ENCODE data around the gene TMEM101.
"Not testable (repeated sequence)": the region's sequence is repeated elsewhere in the genome, so short reads cannot be mapped to it uniquely, and the experiment has no call there.

Gene TMEM101

DNA sequence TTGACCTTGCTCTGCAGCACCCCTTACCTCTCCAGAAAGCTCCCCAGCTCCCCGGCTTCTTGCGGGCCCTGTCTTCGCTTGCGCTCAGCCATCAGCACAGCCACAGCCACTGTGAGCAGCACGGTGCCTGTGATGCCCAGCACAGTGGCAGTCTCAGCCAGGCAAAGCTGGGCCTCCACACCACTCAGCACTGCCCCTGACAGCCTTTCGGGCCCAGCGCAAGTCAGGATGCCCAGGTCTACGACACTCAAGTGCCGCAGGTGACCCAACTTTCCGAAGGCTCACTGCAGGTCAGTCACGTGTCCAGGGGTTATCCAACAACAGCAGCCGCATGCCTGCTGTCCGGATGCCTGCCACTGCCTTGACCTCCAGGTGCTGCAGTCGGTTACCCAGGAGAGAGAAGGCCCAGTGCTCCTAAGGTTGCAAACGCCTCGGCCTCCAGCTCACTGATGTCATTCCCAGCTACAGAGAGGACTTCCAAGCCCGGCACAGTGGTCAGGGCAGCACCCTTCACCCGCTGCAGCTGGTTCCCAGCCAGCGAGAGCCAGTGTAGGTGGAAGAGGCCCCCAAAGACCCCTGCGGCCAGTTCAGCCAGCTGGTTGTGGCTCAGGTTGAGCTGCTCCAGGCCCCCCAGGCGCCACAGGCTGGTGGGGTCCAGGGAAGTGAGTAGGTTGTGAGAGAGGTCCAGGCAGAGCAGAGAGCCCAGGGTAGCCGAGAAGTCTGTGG lies 8.9 kb upstream of the TMEM101 start:
- DNase-seq, result no peak

DNA sequence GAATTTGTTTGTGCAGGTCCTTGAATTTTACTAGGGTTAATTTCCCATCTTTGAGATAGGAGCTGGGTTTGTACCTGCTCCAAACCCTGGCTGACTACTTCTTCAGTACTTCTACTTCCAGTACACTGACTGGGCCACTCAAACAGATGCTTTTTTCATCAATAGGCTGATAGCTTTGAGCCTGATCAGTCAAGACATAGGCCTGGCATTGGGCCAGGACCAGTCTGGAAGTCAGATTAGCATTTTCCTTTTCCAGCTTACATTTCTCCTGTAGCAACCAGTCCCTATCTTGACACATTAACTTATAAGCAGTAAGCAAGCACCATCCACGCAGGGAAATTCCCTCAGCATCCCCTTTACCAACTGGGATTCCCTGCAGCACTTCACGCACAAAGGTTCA lies 7.5 kb upstream of the TMEM101 start:
- DNase-seq, result no peak

DNA sequence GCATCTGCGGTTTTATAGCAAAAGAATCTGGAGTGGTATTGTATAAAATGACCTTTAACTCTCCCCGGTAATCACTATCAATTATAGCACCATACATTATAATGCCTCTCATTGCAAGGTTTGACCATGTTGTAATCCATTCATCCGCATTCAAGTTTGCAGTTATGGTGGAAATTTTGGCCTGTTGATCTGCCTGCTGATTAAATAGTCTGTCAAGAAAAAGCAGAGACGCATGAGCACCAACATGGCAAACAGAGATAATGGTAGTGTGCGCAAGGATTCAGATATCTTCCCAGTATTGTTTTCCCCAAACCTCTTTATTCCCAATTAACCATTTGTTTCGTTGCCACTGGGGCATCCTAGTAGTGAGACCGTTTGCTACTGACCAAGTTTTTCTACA lies 6.5 kb upstream of the TMEM101 start:
- not testable (repeated sequence) for DNase-seq

DNA sequence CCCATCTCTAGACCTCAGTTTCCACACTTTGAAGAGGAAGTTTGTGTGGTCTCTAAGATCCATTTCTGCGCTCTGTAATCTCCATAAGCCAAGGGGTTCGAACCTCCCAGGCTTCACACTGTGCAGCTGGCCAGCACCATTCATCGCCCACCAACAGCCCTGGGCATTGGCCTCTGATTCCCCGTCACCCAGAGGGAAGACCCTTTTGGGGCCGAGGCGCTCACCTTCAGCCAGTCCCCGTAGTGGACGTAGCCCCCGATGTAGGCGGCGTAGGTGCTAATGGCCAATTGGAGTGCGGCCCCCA lies 678 bp downstream of the TMEM101 start:
- DNase-seq, result no peak

DNA sequence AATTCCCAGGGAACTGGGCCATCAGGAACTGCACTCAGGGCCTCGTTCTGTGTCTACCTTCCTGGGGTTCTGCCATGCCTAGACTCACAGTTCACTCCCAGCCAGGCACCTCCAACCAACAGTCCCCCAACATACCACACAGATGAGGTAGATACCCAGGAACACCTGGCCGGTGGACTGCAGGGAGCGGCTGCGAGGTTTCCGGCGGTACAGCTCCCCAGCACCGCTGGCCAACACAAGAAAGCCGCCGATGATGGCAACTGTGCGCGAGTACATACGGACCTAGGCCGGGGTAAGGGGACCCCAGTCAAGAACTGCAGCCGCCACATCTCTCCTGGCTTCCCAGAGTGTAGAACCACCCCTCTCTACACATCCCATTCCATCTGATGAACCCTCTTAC lies 1.9 kb downstream of the TMEM101 start:
- no peak for DNase-seq

DNA sequence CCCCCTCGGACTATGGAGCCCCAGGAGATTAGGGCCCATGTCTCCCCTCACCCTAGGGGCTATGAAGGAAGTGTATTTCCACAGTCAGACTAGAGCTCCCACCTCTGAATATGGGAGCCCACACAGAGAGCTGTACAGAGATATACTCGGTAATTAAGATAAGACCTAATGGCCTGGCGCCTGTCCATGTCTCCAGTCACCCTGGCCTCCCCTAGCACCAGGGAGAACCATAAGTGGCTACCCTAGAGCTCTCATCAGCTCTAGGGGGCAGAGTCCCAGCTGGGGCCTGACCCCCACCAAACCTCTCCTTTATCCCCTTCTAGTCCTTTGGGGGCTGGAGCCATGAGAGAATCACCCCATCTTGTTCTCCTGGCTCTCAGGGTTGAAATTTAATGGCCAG lies 2.4 kb downstream of the TMEM101 start:
- no peak for DNase-seq

DNA sequence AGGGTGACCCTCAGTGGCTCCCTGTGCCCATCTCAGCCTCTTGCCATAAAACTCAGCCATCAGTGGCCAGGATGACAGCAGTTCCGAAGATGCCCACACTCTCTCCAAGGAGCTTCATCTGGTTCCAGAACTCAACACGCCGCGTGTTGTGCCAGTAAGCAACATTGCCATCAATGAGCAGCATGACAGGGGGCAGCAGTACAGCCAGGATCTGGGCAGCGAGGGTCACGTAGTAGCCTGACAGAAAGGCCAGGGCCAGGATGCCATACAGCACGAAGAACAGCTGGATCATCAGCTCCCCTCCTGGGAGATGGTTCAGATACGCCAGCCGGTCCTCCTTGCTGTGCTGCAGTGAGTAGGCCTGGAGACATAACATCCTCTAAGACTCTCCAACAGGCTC lies 2.9 kb downstream of the TMEM101 start:
- DNase-seq, result no peak

DNA sequence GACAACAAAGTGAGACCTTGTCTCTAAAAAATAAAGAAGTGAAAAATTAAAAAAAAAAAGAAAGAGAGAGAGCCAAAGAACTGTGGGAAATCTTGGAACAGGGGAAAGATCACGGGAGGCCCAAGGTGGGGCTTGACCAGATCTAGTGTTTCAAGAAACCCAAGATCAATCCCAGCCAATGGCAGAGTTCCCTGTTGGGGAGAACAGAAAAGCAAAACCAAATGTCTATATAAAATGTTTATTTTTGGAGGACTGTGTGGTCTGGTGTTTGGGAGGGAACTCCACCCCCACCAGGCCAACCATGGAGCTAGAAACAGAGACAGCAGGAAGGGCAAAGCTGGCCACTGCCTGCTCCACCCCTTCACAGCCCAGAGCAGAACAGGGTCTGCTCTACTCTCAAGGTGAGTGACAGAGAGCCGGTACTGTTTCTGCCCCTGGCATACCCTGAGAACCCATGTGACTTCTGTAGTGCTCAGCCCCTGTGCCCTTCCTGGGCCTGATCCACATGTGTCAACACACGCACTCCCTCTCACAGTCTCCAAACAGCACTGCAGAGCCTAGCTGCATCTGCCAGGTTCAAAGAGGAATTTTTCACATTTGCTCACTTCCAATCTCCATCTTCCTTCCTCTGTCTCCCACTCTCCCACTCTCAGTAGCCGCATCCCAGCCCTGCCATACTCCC lies 3.7 kb downstream of the TMEM101 start:
- no peak for DNase-seq

DNA sequence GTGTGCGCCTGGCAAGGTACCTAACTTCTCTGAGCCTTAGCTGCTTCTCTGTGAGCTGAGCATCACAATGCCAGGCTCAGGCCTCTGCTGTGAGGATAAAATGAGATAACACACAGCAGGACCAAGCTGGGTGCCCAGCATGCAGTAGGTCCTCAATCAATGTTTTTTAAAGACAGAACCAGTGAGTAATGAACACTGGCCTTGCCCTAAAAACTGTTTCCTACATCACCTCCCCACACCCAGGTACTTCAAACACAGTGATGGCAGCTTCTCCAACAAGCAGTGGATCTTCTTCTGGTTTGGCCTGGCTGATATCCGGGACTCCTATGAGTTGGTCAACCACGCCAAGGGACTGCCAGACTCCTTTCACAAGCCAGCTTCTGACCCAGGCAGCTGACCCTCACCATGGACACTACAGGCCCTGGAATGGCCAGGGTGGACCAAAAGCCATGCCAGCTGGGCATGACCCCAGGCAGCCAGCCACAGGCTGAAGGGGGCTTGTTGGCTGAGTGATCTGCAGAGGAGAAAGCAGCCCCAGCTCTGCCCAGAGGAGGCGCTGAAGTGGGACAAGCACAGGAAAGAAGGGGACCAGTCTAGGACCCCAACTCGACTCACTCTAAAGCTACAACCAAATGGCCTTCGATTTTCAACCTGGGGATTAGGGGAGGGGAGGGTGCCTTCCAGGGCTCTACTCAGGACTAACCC lies 6.4 kb downstream of the TMEM101 start:
- no peak for DNase-seq

DNA sequence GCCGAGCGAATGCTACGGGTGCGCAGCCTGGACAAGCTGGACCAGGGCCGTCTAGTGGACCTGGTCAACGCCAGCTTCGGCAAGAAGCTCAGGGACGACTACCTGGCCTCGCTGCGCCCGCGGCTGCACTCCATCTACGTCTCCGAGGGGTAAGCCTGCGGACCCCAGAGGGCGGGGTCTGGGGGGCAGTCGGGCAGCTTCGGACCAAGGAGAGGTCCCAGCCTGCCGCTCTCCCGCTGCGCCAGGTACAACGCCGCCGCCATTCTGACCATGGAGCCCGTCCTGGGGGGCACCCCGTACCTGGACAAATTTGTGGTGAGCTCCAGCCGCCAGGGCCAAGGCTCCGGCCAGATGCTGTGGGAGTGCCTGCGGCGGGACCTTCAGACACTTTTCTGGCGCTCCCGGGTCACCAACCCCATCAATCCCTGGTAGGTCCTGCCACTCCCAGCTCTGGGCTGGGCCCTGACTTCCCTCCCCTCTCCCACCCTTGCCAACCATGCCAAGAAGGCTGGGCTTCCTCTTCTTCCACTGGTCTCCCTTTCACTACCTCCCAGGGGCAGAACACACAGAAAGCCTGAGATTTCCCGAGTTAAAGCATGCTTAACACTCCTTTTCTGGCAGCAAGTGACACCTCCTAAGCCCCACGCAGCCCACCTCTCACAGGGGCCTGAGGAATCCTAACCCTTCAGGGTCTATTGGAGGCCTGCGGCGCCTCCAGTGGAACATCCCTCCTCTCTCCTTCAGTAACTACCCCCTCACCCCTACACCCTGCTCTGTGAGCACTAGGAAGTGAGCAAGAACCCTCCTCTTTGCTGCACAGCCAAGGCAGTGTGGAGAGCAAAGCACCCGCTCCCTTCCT lies 7.2 kb downstream of the TMEM101 start:
- DNase-seq, result no peak

DNA sequence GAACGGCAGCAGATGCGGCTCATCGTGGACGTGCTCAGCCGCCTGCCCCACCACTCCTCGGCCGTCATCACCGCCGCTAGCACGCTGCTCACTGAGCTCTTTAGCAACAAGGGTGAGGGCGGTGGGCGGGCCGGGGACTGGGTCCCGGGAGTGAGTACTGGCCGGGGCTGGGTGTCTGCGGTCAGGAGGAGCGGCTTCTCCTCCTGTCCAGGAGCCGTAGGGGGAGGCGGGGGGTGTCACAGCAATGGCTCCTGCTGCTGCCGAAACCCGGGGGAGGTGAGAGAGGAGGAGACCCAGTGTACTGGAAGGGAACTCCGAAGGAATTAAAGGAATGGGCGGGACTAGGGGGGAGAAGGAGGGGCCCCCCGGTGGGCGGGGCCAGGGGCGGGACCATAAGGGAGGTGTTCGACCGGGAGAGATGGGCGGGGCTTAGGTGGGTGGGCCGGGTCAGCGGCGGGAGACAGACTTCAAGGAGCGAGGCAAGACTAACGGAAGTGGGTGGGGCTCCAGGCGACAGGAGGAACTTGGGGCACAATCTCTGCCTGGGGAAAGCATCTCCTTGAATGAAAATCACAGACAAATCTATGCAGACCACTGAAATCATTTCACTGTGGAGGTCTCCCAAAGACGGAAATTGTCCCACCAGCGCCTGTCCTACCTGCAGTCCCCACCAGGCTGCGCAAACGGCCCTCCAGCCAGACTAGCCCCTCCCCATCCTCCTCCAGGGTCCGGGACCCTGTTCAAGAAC lies 8.0 kb downstream of the TMEM101 start:
- DNase-seq, result peak; percentile 96

DNA sequence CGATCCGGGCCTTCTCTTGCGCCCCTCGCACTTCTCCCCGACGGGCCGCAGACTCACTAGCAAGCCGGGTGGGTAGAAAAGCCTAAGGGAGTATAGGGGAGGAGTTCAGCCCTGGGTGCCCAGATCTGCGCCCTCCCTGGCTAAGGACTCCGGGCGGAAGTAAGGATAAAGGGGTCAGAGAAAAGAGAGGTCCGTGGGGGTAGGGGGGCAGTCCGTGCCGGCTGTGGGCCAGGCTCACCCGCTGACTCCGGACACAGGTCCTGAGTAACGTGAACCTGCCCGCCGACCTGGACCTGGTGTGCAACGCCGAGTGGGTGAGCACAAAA lies 8.5 kb downstream of the TMEM101 start:
- DNase-seq, result no peak

DNA sequence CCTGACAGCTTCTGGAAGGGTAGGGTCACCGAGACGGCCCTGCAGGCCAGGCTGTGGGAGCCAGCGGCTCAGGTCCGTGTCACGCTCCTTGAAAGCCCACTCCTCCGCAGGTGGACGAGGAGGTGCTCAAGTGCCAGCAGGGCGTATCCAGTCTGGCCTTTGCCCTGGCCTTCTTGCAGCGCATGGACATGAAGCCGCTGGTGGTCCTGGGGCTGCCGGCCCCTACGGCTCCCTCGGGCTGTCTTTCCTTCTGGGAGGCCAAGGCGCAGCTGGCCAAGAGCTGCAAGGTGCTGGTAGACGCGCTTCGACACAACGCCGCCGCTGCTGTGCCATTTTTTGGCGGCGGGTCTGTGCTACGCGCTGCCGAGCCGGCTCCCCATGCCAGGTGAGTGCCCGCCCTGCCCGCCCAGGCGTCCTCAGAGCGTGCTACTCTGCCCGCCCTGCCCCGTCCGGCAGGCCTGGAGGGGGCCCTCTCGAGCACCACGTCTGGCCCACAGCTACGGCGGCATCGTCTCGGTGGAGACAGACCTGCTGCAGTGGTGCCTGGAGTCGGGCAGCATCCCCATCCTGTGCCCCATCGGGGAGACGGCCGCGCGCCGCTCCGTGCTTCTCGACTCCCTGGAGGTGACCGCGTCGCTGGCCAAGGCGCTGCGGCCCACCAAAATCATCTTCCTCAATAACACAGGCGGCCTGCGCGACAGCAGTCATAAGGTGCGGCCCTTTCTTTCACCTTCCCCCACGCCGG lies 9.1 kb downstream of the TMEM101 start:
- no peak for DNase-seq

DNA sequence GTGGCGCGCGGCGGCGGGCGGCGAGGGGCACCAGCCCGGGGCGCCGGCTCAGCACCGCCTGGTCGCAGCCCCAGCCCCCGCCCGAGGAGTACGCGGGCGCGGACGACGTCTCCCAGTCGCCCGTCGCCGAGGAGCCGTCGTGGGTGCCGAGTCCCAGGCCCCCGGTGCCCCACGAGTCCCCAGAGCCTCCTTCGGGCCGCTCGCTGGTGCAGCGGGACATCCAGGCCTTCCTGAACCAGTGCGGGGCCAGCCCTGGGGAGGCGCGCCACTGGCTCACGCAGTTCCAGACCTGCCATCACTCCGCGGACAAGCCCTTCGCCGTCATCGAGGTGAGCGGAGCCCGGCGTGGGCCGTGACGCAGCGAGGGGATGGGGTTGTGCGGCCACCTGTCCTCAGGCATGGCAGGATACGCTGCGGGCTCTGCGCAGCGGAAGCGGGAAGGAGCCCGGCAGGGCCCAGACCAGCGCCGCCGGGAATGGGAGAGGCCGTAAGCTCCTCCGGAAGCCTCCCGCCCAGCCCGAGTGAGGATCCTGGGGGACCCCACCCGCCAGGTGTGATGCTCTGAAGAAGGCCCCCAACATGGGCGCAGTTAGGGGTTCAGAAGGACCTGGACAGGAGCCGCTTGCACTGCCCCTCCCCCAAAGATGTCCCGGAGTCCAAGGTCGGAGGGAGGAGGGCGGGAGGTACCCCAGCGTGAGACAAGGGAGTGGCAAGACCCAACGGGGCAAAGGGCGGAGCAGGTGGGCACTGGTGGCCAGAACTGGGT lies 9.8 kb downstream of the TMEM101 start:
- DNase-seq, result no peak

DNA sequence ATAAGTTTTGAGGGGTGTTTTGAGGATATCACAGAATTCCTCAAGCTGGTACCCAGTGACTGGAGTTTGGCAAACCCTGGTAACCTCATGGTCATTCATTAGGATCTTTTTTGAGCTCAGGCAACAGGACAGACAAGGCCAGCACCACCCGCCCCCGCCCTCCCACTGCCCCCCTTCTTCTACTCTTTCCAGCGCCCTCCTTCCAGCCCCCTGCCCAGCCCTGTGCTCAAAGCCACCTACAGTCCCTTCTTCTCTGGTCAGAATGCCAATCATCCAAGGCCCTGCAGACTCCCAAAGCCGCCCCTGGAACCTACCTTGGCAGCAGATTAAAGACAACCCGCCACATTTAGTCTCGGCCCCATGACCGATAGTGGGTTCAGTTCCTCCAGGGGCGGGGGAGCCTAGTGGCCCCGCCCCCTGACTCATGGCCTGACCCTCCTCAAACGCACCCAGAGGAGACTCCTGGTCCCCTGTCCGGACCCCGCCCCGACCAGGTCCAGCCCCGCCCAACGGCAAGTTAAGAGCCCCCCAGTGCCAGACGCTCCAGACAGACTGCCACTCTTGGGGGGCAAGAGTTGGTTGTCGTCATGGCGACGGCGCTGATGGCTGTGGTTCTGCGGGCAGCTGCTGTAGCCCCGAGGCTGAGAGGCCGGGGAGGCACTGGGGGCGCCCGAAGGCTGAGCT lies 10.5 kb downstream of the TMEM101 start, which contains the start of gene NAGS:
TSS of gene NAGS (plus strand) at position 546 of the 684 bp plus-strand sequence. CDS start at position 588, 42 bp downstream.
- no peak for DNase-seq

DNA sequence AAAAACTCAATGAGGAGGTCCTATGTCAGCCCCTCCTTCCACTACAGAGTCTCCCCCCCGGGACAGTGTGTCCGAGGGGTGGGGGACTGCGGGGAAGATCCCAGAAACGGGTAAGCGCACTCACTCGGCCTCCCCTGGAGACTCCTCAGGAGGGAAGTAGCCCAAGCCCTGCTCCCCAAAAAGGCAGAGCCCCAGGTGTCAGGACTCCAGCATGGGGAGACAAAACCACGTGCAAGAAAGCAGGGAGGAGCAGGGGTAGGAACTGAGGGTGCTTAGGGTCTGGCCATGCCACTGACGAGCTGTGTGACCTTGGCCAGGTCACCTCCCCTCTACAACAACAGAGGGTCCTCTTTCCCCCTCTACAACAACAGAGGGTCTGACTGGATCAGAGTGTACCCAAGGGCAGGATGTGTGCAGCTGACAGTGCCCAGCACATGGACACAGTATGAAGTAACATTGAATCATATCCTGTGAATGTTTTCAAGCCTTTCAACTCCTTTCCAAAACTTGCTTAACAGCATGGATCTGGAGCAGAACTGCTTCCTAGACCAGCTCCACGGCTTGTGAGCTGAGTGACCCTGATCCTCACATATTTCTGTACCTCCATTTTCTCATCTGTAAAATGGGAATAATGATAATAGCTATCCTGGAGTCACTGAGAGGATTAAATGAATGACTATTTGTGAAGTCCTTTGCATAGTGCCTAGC lies 12.5 kb downstream of the TMEM101 start:
- DNase-seq, result no peak

DNA sequence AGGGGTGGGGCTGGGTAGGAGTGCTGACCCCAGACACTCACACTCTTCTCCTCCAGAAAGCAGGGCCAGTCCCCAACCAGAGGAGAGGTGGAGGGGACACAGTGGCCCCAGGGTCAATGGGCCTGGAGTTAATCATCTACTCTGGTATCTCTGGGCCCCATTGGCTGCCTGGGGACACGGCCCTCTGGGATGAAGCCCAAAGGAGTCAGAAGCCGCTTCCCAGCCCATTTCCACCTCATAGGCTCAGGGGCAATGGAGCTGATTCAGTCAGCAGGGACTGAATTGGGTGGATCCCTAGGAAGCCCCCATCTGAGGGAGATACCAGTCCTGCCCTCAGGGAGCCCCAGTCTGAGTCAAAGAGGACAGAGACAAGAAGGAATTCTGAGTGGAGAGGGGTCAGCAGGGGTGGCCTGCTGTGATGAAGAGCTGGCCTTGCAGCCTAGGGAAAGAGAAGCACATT lies 13.3 kb downstream of the TMEM101 start:
- no peak for DNase-seq

DNA sequence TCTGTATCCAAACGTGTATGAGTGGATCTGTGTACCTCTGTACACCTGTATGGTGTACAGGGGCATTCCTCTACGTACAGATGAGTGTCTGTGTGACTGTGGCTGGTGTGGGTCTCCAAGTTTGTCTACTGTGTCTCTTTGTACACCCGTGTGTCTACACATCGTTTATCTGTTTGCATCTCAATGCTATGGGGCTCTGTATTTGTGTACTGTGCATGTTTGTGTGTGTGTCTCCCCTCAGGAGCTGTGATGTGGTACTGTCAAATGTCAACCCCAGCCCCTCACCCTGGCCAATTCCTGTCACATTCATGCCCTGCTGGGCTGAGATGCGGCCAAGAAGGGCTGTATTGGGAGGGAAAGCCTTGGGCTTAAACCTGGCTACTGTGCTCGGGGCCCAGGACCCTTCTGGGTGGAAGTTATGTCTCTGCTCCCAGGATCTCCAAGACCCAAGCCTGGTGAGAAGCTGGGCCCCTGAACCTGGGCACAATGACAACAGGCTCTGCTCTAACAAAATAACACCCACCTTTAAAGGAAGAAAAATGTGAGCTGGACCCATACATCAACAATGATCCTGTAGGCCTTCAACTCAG lies 13.8 kb downstream of the TMEM101 start:
- DNase-seq, result no peak
